H9 (cell line): Measurements from ENCODE around the gene NDST1. TPM values are rescaled to one million over a fixed set of nuclear protein-coding genes. Genes with fewer than 3 reads are reported as not detected.

ENCODE experiments used
- DNase-seq: peaks from one replicate; pipeline ENCODE4 v3.0.0-alpha.2; 2017
- H2AFZ ChIP-seq: one replicate; pipeline ENCODE4 v1.6.1; 2013; ENCODE audit warnings: mild to moderate bottlenecking, low read length, control low read depth, moderate library complexity
- H2AK5ac ChIP-seq: 2 replicates; pipeline ENCODE4 v1.6.1; 2013; ENCODE audit warnings: low read length, control low read depth, mixed read lengths; ENCODE audit not compliant: insufficient read length
- H2BK120ac ChIP-seq: one replicate; pipeline ENCODE4 v1.6.1; 2013; ENCODE audit warnings: low read depth, mild to moderate bottlenecking, low read length, control low read depth, inconsistent platforms; ENCODE audit not compliant: poor library complexity, severe bottlenecking
- H2BK12ac ChIP-seq: 2 replicates; pipeline ENCODE4 v1.6.1; 2013; ENCODE audit warnings: low read length, control low read depth, mixed read lengths, low read depth; ENCODE audit not compliant: insufficient read length
- H2BK15ac ChIP-seq: 2 replicates; pipeline ENCODE4 v1.6.1; 2013; ENCODE audit warnings: low read depth, low read length, control low read depth
- H2BK20ac ChIP-seq: one replicate; pipeline ENCODE4 v1.6.1; 2013; ENCODE audit warnings: low read depth, mild to moderate bottlenecking, low read length, control low read depth, inconsistent platforms; ENCODE audit not compliant: poor library complexity, severe bottlenecking
- H2BK5ac ChIP-seq: 2 replicates; pipeline ENCODE4 v1.6.1; 2013; ENCODE audit warnings: low read length, control low read depth, mixed read lengths; ENCODE audit not compliant: insufficient read length
- H3K14ac ChIP-seq: 2 replicates; pipeline ENCODE4 v1.6.1; 2013; ENCODE audit warnings: low read length, control low read depth; ENCODE audit not compliant: insufficient read depth
- H3K18ac ChIP-seq: 2 replicates; pipeline ENCODE4 v1.6.1; 2013; ENCODE audit warnings: low read depth, mild to moderate bottlenecking, mixed read lengths, low read length, control low read depth; ENCODE audit not compliant: insufficient read length
- H3K23ac ChIP-seq: 2 replicates; pipeline ENCODE4 v1.6.1; 2013; ENCODE audit warnings: low read length, control low read depth, mixed read lengths, low read depth; ENCODE audit not compliant: insufficient read length
- H3K23me2 ChIP-seq: 2 replicates; pipeline ENCODE4 v1.6.1; 2013; ENCODE audit warnings: low read depth, mild to moderate bottlenecking, mixed read lengths, low read length, control low read depth; ENCODE audit not compliant: insufficient read length, poor library complexity, severe bottlenecking
- H3K27ac ChIP-seq: 2 replicates; pipeline ENCODE4 v1.5.1; 2013; ENCODE audit warnings: low read length, control low read depth, mixed read lengths, low read depth; ENCODE audit not compliant: insufficient read length
- H3K27me3 ChIP-seq: 2 replicates; pipeline ENCODE4 v1.6.1; 2013; ENCODE audit warnings: low read length, control low read depth, inconsistent platforms; ENCODE audit not compliant: insufficient read depth
- H3K4ac ChIP-seq: 2 replicates; pipeline ENCODE4 v1.6.1; 2013; ENCODE audit warnings: low read depth, mild to moderate bottlenecking, control low read depth, inconsistent platforms, low read length, moderate library complexity
- H3K4me1 ChIP-seq: 2 replicates; pipeline ENCODE4 v1.6.1; 2013; ENCODE audit warnings: low read length, control low read depth, inconsistent platforms; ENCODE audit not compliant: insufficient read depth
- H3K4me2 ChIP-seq: 2 replicates; pipeline ENCODE4 v1.6.1; 2013; ENCODE audit warnings: low read length, control low read depth, mixed read lengths; ENCODE audit not compliant: insufficient read length, insufficient read depth
- H3K56ac ChIP-seq: 2 replicates; pipeline ENCODE4 v1.6.1; 2013; ENCODE audit warnings: low read depth, mild to moderate bottlenecking, mixed read lengths, low read length, control low read depth; ENCODE audit not compliant: insufficient read length
- H3K79me1 ChIP-seq: 2 replicates; pipeline ENCODE4 v1.6.1; 2013; ENCODE audit warnings: low read depth, mild to moderate bottlenecking, moderate library complexity, low read length, control low read depth, inconsistent platforms; ENCODE audit not compliant: insufficient read depth, poor library complexity, severe bottlenecking
- H3K79me2 ChIP-seq: 2 replicates; pipeline ENCODE4 v1.6.1; 2013; ENCODE audit warnings: low read length, control low read depth, inconsistent platforms; ENCODE audit not compliant: insufficient read depth
- H3K9ac ChIP-seq: 2 replicates; pipeline ENCODE4 v1.6.1; 2013; ENCODE audit warnings: low read length, control low read depth, mixed read lengths; ENCODE audit not compliant: insufficient read length; ENCODE audit errors: extremely low read depth
- H3K9me3 ChIP-seq: one replicate; pipeline ENCODE4 v1.6.1; 2013; ENCODE audit warnings: low read depth, low read length, inconsistent platforms; ENCODE audit not compliant: control insufficient read depth
- H3T11ph ChIP-seq: one replicate; pipeline ENCODE4 v1.6.1; 2013; ENCODE audit warnings: mild to moderate bottlenecking, low read length, control low read depth, inconsistent platforms
- H4K20me1 ChIP-seq: one replicate; pipeline ENCODE4 v1.6.1; 2013; ENCODE audit not compliant: control insufficient read depth, insufficient read length, insufficient read depth
- H4K5ac ChIP-seq: 2 replicates; pipeline ENCODE4 v1.6.1; 2013; ENCODE audit warnings: low read depth, mild to moderate bottlenecking, mixed read lengths, low read length, control low read depth; ENCODE audit not compliant: insufficient read length
- H4K8ac ChIP-seq: replicated peaks from 2 replicates; pipeline ENCODE4 v1.6.1; 2013; ENCODE audit warnings: low read length, control low read depth, mixed read lengths, low read depth; ENCODE audit not compliant: insufficient read length
- H4K91ac ChIP-seq: 2 replicates; pipeline ENCODE4 v1.6.1; 2013; ENCODE audit warnings: low read depth, mild to moderate bottlenecking, moderate library complexity, mixed read lengths, low read length, control low read depth; ENCODE audit not compliant: insufficient read length
- H3K27ac Mint-ChIP-seq, 3 experiments: 2 replicates in 2 of 3; 3 replicates in 1 of 3; pipeline ENCODE4 v1.8.0; 2020 to 2021; ENCODE audit warnings: mixed read lengths in 3 of 3, mild to moderate bottlenecking in 1 of 3, moderate library complexity in 1 of 3
- H3K27me3 Mint-ChIP-seq: 2 replicates; pipeline ENCODE4 v1.8.0; 2021; ENCODE audit warnings: low read depth, mild to moderate bottlenecking, moderate library complexity, mixed read lengths
- H3K36me3 Mint-ChIP-seq, 3 experiments: 2 replicates in 2 of 3; 3 replicates in 1 of 3; pipeline ENCODE4 v1.8.0; 2020 to 2021; ENCODE audit warnings: low read depth in 3 of 3, mixed read lengths in 3 of 3; ENCODE audit not compliant: insufficient read depth in 1 of 3
- H3K4me1 Mint-ChIP-seq, 2 experiments: 2 replicates each; pipeline ENCODE4 v1.8.0; 2020; ENCODE audit warnings: mixed read lengths in 2 of 2
- H3K4me3 Mint-ChIP-seq, 2 experiments: 2 replicates in 1 of 2; 3 replicates in 1 of 2; pipeline ENCODE4 v1.8.0; 2020 to 2021; ENCODE audit warnings: mild to moderate bottlenecking in 2 of 2, mixed read lengths in 2 of 2, moderate library complexity in 1 of 2
- H3K9me3 Mint-ChIP-seq, 2 experiments: 2 replicates in 1 of 2; 3 replicates in 1 of 2; pipeline ENCODE4 v1.8.0; 2020; ENCODE audit warnings: mild to moderate bottlenecking in 2 of 2, mixed read lengths in 2 of 2, moderate library complexity in 1 of 2
- WGBS: extraction: QIAGEN DNeasy Blood & Tissue Kit; methylation state at CpG from one replicate; pipeline ENCODE4 v1.1.7; 2013; ENCODE audit warnings: missing lambda C conversion rate, low lambda C conversion rate, mixed read lengths; ENCODE audit not compliant: insufficient read length; ENCODE audit errors: extremely low coverage; 5-methylcytosine and 5-hydroxymethylcytosine counted together
- total RNA-seq: library from RNA; stranded (reverse); gene quantifications from 2 replicates; pipeline ENCODE4 v1.2.1, GENCODE V29; 2021
- TF ChIP-seq, protein P1 (sequence below): fragments of 200-600 bp; sonication (generic); conservative IDR thresholded peaks from 3 replicates; pipeline ENCODE4 v1.8.0; 2021; ENCODE audit warnings: antibody characterized with exemption, mild to moderate bottlenecking

The NDST1 gene
- total RNA-seq, 1 experiment from 2014 or later, result 65.5 TPM

DNA sequence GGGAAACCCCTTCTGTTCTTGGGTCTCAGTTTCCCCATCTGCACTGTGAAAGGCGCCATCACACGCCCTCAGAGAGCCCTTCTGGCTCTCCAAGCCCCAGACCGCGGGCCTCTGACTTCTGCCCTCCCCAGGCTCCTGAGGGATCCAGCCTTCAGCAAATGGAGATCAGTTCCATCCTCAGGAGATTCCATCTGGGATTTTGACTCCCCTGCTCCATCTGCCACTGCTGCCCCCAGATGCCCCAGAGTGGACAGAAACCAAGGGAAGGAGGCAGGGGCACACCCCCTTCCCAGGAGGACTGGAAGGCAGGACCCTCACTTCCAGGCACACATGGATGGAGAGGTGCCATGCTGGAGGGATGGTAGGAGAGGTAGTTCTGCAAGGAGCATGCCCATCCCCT lies 39.7 kb upstream of the NDST1 start:
- Histone ChIP-seq H2BK120ac (no peak overlapping the region), H3K4me2 (no peak overlapping the region), H2BK20ac (no peak overlapping the region), H2BK15ac (no peak overlapping the region), H3T11ph (no peak overlapping the region), H3K14ac (no peak overlapping the region; the same call in 1 of the 2 replicates), H3K56ac (no peak overlapping the region), H2AK5ac (no peak overlapping the region), H4K8ac (no peak overlapping the region), H3K79me1 (no peaks in the 10 kb centered on the region), H3K4me1 (no peaks in the 10 kb centered on the region), H3K79me2 (no peaks in the 10 kb centered on the region), H3K27ac (no peak overlapping the region), H2AFZ (no peak overlapping the region), H3K18ac (no peak overlapping the region), H3K4ac (no peak overlapping the region), H2BK12ac (no peak overlapping the region), H3K27me3 (no peaks in the 10 kb centered on the region), H4K20me1 (no peaks in the 10 kb centered on the region), H3K23ac (no peak overlapping the region), H3K23me2 (no peaks in the 10 kb centered on the region), H2BK5ac (no peak overlapping the region), H4K5ac (no peak overlapping the region), H3K9ac (no peak overlapping the region), H4K91ac (no peak overlapping the region), H3K9me3 (no peaks in the 10 kb centered on the region)
- Mint-ChIP-seq H3K4me3 (no peak overlapping the region), H3K27ac (no peak overlapping the region), H3K27me3 (no peaks in the 10 kb centered on the region; the same call in 1 of the 2 replicates), H3K36me3 (no peaks in the 10 kb centered on the region), H3K9me3 (no peaks in the 10 kb centered on the region; a peak in 1 of 5 replicates), H3K4me1 (peaks cover 21 to 30% of the 10 kb centered on the region in 2 experiments)
- WGBS, result no CpG with 5 or more reads among the region's 4 CpGs
- DNase-seq, result no peak
- TF ChIP-seq, protein P1, sequence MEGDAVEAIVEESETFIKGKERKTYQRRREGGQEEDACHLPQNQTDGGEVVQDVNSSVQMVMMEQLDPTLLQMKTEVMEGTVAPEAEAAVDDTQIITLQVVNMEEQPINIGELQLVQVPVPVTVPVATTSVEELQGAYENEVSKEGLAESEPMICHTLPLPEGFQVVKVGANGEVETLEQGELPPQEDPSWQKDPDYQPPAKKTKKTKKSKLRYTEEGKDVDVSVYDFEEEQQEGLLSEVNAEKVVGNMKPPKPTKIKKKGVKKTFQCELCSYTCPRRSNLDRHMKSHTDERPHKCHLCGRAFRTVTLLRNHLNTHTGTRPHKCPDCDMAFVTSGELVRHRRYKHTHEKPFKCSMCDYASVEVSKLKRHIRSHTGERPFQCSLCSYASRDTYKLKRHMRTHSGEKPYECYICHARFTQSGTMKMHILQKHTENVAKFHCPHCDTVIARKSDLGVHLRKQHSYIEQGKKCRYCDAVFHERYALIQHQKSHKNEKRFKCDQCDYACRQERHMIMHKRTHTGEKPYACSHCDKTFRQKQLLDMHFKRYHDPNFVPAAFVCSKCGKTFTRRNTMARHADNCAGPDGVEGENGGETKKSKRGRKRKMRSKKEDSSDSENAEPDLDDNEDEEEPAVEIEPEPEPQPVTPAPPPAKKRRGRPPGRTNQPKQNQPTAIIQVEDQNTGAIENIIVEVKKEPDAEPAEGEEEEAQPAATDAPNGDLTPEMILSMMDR, result no peak
